GM06990 (cell line): ENCODE measurements around the gene CREBRF.

ENCODE experiments used
- DNase-seq: peaks from one replicate; pipeline ENCODE4 v3.0.0-alpha.2; 2011; ENCODE audit not compliant: insufficient read length; ENCODE audit errors: extremely low read depth
- H3K27me3 ChIP-seq: replicated peaks from 2 replicates; pipeline ENCODE4 v1.6.0; 2011; ENCODE audit warnings: low read length; ENCODE audit not compliant: control insufficient read depth, insufficient read depth
- H3K36me3 ChIP-seq: 2 replicates; pipeline ENCODE4 v1.5.1; 2011; ENCODE audit warnings: low read length; ENCODE audit not compliant: control insufficient read depth, insufficient read depth
- H3K4me3 ChIP-seq: replicated peaks from 2 replicates; pipeline ENCODE4 v1.5.1; 2011; ENCODE audit warnings: low read depth, mild to moderate bottlenecking, control low read depth, low read length
- CTCF ChIP-seq: IDR thresholded peaks from 2 replicates; pipeline ENCODE4 v1.5.1; 2011; ENCODE audit warnings: low read length, control low read depth, mild to moderate bottlenecking, inconsistent platforms; ENCODE audit not compliant: insufficient read depth, poor library complexity, severe bottlenecking

Gene CREBRF

GRCh38 chr5:173032730-173033129 lies 23.4 kb upstream of the CREBRF start:
- Histone ChIP-seq H3K27me3 (no peaks in the 10 kb centered on the region), H3K4me3 (no peak overlapping the region), H3K36me3 (no peaks in the 10 kb centered on the region; the same call in none of the 2 replicates)
- DNase-seq: no peak
- TF ChIP-seq CTCF: no peak

GRCh38 chr5:173033923-173034322 lies 22.2 kb upstream of the CREBRF start:
- Histone ChIP-seq H3K36me3 (no peaks in the 10 kb centered on the region; the same call in none of the 2 replicates), H3K4me3 (no peak overlapping the region), H3K27me3 (no peaks in the 10 kb centered on the region)
- TF ChIP-seq CTCF: no peak
- no peak for DNase-seq

- DNase-seq: peak; percentile 71
- peak overlapping the region; percentile 55 for H3K4me3 ChIP-seq
- H3K27me3 ChIP-seq: no peaks in the 10 kb centered on the region
- TF ChIP-seq CTCF: no peak
- no peaks in the 10 kb centered on the region; the same call in none of the 2 replicates for H3K36me3 ChIP-seq
These were observed 20.0 kb upstream of the CREBRF start for GRCh38 chr5:173035904-173036707.

GRCh38 chr5:173039188-173039587 lies 17.0 kb upstream of the CREBRF start:
- DNase-seq: no peak
- H3K27me3 ChIP-seq: no peaks in the 10 kb centered on the region
- no peak for TF ChIP-seq CTCF
- no peaks in the 10 kb centered on the region; the same call in none of the 2 replicates for H3K36me3 ChIP-seq
- H3K4me3 ChIP-seq: no peak overlapping the region

- no peak for TF ChIP-seq CTCF
- Histone ChIP-seq H3K27me3 (no peaks in the 10 kb centered on the region), H3K36me3 (no peaks in the 10 kb centered on the region), H3K4me3 (no peak overlapping the region)
- DNase-seq: no peak
These were observed 16.2 kb upstream of the CREBRF start for GRCh38 chr5:173039964-173040363.
